Measurements from ENCODE around the gene STAP1.
"Not testable (repeated sequence)": the region's sequence is repeated elsewhere in the genome, so short reads cannot be mapped to it uniquely, and the experiment has no call there.

The STAP1 gene, protein sequence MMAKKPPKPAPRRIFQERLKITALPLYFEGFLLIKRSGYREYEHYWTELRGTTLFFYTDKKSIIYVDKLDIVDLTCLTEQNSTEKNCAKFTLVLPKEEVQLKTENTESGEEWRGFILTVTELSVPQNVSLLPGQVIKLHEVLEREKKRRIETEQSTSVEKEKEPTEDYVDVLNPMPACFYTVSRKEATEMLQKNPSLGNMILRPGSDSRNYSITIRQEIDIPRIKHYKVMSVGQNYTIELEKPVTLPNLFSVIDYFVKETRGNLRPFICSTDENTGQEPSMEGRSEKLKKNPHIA

DNA sequence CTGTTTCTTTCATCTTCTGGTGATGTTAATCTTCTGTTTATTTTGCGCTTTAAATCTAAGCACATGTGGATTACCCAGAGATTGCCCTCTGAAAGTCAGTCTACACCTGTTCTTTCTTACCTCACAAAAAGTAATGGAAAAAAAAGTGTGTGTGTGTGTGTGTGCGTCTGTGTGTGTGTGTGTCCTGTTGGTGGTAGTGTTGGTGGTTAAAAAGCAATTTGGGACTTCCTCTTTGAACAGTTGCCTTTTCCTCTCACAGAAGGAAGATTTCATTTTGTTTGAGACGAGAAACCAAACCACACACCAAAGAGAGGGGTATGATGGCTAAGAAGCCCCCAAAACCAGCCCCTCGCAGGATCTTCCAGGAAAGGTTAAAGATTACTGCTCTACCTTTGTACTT lies at the start of gene STAP1:
Gene STAP1 (plus strand): TSS at position 235 of the 400 bp plus-strand sequence. CDS start 83 bp downstream, at position 318.
- no peak for DNase-seq

DNA sequence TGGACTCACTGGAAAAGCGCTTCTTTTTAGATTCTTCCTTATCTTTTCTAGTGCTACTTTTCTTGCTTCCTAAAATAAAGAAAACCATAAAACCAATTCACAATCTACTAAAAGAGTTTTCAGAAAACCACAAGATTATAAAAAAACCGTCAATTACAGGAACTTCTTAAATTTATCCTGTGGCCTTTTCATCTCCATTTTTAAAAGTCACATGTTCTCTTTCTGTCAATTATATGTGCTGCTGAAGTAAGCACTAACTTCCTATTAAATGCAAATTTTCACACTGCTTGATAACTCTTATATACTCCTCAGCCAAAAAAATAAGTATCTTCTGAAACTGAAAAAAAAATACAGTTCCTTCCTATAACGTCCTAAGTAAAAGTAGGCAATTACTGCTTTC lies 46.0 kb upstream of the STAP1 start:
- DNase-seq, result no peak

DNA sequence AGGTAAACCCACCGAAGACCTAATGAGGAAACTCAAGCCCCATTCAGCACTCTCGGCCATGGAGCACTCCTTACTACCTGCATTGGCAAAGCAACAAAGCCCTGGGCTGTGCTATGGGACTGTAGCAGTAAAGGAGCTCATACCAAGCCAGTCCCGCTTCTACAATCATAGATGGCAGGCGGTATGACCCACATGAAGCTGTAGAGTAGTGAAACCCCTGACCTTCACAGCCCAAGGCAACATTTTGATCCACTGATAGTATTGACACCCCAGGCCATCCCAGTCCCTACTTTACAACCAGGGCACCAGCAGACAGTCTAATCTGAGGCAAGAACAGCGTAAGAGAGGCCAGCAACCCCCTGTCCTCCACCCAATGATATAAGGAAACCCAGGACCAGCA lies 38.4 kb upstream of the STAP1 start:
- DNase-seq, result no peak

DNA sequence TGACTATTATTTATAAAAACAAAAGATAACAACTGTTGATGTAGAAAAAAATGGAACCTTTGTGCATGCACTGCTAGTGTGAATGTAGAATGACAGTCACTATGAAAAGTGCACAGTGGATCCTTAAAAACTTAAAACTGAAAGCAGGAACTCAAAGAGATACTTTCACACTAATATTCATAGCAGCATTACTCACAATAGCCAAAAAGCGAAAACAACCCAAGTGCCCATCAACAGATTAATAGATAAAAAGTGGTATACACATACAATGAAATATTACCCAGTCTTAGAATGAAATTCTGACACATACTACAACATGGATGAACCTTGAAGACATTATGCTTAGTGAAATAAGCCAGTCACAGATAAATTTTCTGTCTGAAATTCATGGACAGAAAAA lies 37.0 kb upstream of the STAP1 start:
- no peak for DNase-seq

DNA sequence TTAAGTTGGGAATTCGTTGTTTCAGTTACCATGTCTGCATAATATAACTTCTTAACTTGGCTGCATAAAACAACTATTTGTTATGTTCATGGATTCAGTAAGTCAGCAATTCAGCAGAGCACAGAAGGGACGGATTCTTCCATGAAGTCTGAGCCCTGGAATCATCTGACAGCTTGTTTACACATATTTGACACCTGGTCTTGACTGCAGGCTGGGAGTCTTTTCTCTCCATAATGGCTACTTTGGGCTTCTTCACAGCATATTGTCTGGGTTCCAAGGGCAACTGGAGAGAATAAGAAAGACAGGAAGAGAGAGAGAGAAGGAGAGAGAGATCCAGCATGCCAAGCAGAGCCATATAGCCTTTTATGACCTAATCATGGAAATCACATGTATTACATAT lies 36.3 kb upstream of the STAP1 start:
- no peak for DNase-seq

DNA sequence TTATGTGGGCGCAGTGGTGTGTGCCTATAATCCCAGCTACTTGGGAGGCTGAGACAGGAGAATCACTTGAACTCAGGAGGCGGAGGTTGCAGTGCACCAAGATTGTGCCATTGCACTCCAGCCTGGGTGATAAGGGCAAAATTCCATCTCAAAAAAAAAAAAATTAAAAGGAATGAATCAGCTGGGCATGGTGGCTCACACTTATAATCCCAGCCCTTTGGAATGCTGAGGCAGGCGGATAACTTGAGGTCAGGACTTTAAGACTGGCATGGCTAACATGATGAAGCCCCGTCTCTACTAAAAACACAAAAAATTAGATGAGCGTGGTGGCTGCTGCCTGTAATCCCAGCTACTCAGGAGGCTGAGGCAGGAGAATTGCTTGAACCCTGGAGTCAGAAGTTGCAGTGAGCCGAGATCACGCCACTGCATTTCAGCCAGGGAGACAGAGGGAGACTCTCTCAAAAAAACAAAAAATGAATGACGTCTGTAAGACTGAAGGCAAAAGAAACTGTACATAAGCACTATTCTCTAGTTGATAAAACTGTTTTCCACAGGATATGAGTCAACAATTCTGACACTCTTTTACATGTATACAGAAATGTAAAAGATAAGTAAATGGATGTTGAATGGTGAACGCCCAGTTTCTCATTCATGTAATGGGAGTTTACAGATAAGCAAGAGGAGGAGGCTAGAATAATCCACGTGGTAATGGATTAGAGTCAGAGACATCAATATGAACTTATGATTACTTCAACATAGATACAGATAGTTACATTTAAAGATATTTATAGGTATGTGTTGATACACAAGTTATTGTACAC lies 35.5 kb upstream of the STAP1 start:
- no peak for DNase-seq

DNA sequence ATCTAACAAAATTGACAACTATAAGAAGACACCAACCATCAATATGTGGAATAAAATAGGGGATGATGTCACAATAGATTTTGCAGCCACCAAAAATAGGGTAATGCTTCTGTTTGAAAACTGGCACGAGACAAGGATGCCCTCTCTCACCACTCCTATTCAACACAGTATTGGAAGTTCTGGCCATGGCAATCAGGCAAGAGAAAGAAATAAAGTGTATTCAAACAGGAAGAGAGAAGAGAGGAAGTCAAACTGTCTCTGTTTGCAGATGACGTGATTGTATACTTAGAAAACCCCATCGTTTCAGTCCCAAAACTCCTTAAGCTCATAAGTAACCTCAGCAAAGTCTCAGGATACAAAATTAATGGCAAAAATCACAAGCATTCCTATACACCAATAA lies 34.4 kb upstream of the STAP1 start:
- DNase-seq, result not testable (repeated sequence)

DNA sequence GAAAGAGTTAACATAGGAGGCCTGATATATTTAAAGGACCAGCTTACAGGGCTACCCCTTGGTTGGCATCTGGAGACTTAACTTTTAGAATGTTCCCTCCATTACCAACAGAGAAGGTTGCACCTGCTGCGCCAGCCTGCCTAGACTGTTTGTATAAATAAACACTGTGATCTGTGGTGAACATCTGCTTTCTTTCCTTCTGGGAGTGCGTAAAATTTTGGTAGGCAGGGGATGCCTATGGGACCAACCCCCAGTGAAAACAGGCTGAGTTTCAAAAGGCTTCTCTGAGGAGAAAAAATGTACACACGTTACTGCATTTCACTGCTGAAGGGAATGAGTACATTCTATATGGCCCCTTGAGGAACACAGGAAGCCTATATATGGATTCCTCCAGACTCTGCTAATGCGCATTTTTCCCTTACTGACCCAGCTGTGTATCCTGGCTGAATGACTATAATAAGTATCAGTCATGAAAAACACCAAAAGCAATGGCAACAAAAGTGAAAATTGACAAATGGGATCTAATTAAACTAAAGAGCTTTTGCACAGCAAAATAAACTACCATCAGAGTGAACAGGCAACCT lies 27.1 kb upstream of the STAP1 start:
- no peak for DNase-seq

DNA sequence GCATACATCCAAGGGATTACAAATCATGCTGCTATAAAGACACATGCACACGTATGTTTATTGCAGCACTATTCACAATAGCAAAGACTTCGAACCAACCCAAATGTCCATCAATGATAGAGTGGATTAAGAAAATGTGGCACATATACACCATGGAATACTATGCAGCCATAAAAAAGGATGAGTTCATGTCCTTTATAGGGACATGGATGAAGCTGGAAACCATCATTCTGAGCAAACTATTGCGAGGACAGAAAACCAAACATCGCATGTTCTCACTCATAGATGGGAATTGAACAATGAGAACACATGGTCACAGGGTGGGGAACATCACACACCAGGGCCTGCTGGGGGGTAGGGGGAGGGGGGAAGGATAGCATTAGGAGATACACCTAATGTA lies 26.1 kb upstream of the STAP1 start:
- DNase-seq, result not testable (repeated sequence)

DNA sequence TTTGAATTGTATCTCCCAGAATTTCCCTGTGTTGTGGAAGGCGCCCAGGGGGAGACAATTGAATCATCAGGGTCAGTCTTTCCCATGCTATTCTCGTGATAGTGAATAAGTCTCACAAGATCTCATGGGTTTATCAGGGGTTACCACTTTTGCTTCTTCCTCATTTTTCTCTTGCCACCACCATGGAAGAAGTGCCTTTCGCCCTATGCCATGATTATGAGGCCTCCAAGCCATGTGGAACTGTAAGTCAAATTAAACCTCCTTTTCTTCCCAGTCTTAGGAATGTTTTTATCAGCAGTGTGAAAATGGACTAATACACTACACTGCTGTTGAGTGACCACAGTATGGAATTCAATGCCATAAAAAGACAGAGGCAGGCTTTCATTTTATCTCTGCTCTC lies 25.4 kb upstream of the STAP1 start:
- no peak for DNase-seq

DNA sequence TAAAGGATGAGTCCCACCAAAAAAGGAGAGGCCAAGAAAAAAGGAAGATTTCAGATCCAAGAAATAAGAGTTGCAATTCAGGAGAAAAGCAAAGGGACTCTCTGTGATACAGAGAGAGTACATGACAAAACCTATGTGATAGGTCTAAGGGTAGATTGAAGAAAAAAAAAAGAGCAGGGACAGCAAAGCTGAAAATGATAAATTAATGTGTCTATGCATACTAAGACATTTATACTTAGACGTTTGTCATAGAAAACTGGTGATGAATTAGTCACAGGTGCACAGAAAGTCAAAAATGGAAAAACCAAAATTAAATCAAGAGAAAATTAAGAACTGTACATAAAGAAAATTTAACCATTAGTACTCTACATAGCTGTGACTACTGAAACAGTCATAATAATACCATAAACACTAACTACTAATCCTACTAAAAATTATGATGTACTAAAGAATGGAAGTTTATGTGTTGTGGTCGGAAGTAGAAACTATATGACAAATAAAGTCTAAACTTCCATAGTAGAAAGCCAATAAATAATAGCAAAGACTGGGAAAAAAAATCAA lies 23.2 kb upstream of the STAP1 start:
- no peak for DNase-seq

DNA sequence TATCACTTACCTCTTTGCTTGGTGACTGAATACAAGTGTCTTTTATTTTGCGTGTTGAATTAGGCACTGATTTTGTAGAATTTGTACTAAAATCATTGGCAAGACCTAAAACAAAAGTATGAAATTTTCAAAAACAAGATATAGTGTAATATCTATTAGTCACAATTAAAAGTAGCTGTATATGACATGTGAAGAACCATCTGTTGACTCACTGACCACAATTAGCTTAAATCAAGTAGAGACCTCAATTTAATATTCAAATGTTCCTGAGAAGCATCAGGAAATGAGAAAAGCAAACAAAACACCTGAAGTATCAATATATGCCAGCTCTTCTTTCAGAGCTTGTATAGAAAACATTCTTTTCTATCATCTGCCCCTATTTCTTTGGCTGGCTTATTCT lies 18.7 kb upstream of the STAP1 start:
- no peak for DNase-seq

DNA sequence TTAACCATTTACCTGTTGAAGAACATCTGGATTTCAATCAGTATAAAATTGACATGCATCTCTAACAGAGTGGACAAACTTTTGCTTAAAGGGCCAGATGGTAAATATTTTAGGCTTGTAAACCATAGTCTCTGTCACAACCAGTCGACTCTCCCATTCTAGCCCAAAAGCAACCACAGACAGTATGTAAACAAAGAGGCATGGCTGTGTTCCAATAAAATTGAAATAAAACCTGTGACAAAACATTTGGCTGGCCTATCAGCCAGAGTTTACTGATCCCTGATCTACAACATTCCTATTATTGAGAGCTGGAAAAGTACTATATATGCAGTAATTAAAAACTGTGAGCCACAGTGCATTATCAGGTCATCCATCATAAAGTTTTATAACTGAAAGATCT lies 16.5 kb upstream of the STAP1 start:
- no peak for DNase-seq

DNA sequence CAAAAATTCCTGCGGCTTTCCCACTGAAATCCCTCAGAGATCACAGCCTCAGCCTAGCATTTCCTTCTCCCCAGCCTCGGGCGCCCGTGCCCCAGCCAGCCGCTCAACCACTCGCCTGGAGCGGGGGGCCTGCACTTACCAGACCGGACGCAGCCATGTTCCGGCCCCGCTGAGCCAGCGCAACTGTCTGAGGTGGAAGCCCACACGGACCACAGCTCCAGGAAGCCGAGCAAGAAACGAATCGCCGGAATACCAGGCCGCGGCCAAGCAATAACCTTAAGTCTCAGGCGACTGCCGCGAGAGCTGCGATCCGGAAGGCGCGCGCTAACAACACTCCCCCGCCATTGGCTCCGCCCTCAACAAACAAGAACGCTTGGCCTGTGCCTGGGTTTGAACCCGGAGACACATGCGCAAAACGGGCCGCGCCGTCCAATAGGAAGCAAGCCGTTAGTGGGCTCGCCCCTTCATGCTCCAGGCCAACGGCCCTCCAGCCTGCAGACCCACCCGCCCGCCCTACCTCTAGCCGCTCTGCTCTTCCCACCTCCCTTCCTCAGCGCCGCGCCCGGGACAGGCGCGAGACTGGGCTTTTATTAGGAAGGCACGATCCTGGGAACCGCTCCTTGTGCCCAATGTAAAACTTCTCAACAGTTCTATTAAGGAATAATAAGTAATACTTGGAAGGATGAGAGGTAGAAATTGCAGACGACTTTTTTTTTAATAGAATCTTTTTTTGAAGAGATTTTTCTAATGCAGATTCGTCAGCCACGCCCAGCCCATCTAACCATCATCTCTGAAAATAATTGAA lies 13.1 kb upstream of the STAP1 start, which contains the start of gene CENPC:
Gene CENPC (minus strand): TSS at position 305 of the 805 bp plus-strand sequence. CDS start 148 bp downstream, at position 157.
- peak; percentile 94 for DNase-seq

DNA sequence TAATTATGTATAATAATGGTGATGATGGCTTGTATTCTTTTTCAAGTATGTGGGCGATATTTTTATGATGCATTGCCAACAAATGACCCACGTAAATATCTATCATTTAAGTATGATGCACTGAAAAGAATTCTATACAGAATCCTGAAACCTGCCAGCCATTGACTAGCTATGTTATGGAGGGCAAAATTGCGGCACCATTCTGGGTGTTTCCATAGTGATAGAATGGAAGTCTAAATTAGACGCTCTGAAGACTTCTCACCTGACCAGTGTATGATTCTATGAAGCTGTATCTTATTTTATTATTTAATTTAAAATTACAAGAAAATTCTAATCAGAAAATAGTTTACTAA lies 12.5 kb upstream of the STAP1 start:
- DNase-seq, result no peak

DNA sequence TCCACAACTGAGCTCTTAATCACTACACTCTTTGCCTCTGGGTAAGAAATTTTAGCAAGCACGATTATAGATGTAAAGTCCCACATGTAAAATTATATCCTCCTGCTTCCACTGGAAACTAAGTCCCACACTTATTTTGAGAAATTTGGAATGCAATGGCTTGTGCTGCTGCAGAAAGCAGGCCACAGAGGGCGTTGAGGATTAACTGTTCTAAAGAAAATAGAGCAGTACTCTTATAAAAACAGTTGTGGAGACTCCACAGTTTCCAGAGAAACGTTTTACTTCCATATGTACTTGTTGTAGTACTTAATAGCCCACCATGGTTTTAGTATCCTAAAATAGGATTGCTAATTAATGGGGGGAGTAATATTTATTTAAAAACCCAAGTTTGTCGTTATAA lies 11.6 kb upstream of the STAP1 start:
- DNase-seq, result no peak

DNA sequence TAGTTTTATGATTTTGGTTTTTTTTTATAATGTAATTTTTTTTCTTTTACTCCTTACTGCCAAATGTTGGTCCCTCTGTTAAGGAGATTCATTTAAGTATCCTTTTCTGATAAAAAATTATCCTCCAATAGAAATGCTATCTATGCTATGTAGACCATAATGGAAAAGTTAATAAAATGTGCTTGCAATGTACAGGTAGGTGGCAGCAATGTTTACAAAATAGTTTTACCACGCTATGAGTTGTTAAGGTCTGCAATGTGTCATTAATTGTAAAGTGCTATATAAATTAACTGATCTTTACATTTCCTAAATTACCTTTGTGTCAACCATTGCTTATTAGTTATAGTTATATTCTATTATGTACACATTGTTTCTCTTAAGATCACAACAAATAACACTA lies 9.4 kb upstream of the STAP1 start:
- no peak for DNase-seq

DNA sequence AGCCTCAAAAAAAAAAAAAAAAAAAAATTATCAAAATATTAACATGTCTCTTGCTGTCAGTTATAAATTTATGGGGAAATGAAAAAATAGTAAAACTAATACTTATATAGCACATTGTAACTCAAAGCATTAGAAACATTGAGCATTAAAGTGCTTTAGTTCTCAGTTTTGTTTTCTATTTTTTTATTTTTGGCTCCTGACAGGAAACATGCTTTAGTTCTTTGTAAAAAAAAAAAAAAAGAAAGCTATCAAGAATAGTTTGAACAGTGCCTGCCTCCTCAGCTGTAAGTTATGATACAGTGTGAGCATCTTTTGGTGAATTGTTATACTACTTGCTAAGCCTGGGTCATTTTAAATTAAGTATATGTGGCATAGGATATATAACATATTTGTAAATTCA lies 8.1 kb upstream of the STAP1 start:
- DNase-seq, result no peak

DNA sequence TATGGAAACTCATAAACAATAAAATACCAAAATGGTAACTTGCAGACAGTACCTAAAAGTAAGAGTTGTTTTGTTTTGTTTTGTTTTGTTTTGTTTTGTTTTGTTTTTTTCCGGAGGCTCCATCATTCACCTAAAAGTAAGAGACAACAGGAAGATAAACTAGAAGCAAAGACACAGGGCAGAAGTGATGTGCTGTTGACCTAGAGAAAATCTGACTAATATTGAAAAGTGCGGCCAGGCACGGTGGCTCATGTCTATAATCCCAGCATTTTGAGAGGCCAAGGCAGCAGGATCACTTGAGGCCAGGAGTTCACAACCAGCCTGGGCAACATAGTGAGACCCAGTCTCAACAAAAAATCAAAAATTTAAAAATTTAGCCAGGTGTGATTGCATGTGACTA lies 7.7 kb upstream of the STAP1 start:
- DNase-seq, result no peak

DNA sequence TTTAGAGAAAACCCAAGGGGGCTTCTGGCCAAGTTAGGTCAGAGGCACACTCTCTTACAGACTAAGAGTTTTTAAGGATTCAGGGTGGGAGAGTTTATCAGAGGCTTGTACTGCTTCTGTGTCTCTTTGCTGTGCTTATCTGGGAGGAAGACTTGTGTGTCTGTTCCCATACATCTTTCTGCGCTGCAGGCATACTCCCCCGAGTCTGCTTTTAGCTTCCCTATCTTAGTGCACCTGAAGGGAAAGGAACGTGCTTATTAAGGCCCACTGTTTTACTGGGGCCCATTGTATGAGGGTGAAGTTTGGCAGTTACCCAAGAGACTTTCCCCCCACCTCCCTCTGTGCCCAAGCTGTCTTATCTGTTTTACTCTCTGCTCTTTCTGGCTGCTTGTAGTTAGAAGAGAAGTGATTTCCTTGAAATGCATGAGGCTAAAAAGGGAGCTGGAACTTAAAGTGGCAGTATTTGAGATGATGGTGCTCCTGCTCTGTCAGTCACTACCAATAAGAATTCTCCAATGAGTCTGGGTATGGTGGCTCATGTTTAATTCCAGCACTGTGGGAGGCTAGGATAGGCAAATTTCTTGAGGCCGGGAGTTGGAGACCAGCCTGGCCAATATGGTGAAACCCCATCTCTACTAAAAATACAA lies 6.3 kb upstream of the STAP1 start:
- not testable (repeated sequence) for DNase-seq

DNA sequence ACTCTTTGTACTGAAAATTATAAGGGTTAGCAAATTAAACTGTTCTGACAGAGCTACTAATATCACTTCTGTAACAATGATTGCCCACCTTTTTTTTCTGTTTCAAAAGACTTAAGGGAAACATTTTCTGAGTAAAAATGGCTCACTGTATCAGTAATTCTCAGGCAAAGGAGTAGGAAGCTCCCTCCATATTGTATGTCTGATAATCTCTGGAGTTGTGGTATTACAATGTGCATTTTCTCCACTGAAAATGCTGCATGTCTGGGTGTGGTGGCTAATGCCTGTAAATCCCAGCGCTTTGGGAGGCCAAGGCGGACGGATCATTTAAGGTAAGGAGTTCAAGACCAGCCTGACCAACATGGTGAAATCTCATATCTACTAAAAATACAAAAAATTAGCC lies 4.4 kb upstream of the STAP1 start:
- DNase-seq, result no peak

DNA sequence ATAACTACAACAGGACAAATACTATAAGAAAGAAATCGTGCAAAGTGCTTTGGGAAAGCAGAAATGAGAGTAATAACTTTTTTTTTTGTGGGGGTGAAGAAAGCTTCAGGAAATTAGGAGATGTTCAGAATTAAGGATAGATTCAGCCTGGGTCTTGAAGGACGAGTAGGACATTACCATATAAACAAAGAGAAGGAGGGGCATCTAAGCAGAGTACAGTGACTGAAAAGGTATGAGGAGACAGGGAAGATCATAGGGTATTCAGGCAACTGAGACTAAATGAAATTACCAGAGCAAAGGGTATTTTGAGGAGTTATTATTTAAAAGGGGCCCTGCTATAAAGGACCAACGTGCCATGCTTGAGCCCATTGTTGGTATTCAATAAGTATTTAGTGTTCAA lies 3.1 kb upstream of the STAP1 start:
- DNase-seq, result no peak
